Measurements from ENCODE around the gene PPAT. TPM values are rescaled to one million over a fixed set of nuclear protein-coding genes. Genes with fewer than 3 reads are reported as not detected.
A peak's percentile ranks its signal among the peaks of the same experiment; 100 is the strongest.

Gene PPAT
- total and polyA plus RNA-seq, 2 experiments from 2014 or later, result 8.0 to 8.5 TPM

DNA sequence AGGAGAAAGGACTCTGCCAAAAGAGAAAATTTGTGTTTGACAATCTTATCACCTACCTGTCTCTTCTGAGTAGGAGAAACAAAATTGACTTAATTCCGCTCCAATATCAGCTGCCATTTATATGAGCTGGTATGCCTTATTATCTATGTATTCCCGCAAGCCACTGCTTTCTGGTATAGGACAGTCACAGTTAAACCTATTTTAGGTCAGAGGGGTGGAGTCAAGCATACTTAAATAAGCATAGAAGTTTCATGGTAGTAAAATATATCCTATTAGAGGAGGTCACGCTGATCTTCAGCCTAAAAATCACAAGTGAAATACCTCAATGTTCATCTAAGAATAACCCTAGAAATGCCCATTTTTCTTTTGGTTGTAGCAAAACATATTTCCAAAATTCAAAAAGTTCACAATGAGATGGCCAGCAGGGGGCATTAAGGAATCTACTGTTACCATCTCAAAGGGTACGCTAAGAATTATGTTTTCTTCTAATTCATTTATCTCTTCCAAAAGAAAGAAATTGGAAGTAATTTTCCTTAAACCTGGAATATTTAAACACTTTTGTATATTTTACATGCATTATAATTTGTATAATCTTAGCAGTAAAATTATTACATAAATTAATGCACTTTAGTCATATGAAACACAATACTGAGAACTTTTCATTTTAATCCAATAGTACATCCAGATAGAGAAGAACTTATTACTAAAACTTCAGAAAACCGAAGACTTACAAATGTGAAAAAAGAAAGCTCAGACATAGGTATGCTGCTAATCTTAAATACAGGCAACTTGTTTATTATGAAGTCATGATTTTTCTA lies 10.5 kb downstream of the PPAT start:
- DNase-seq, result peak; percentile 71
- 0 out of 2 replicates have a peak, but pooled peaks cover 4% of the 10 kb centered on the region for H3K4me1 ChIP-seq (ENCODE audit: insufficient read depth)
- in situ Hi-C loops (cut with MboI), result no loop called here

DNA sequence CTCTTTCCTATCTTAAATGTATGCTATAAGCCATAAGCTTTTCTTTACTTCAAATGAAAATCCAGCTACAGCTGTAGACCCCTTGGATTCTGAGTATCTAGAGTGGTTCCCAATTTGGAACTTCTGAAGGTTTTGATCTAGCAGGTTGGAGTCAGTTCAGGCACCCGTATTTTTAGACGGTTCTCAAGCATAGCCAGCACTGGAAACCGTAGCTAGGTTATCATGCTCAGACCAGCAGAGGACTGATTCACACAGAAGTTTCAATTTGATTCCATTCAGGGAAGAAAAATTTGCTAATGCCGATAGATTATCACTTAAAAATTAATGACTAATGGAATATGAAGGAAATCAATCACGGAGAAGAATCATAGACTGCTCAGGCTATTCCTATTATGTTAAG lies 11.2 kb downstream of the PPAT start:
- no peak for TF ChIP-seq EZH2phosphoT487 (IDR thresholded peaks at IDR 0.05; ENCODE audit: insufficient read depth, low read depth)
- Histone ChIP-seq H2AFZ (no peak overlapping the region), H3K4me3 (no peak overlapping the region), H3F3A (ENCODE audit: insufficient read depth) (no peaks in the 10 kb centered on the region; the same call in 1 of the 2 replicates), H3K9me2 (ENCODE audit: insufficient read depth) (no peaks in the 10 kb centered on the region), H3K36me3 (ENCODE audit: low read depth) (no peaks in the 10 kb centered on the region), H3K79me2 (ENCODE audit: insufficient read depth) (peaks cover 99% of the 10 kb centered on the region), H3K9me3 (ENCODE audit: low read depth) (no peaks in the 10 kb centered on the region), H4K20me1 (ENCODE audit: insufficient read depth) (no peaks in the 10 kb centered on the region), H3K27me3 (replicated peaks; ENCODE audit: insufficient read depth) (no peaks in the 10 kb centered on the region), H3K27ac (no peak overlapping the region), H3K4me1 (ENCODE audit: insufficient read depth) (0 out of 2 replicates have a peak, but pooled peaks cover 4% of the 10 kb centered on the region), H3K4me2 (ENCODE audit: unreplicated experiment) (no peak overlapping the region), H3K9ac (no peak overlapping the region)
- in situ Hi-C loops (cut with MboI), result no loop called here
- 92% methylated on average over 5 of the region's 5 CpGs for WGBS, 2 experiments (ENCODE audit: low coverage in 1 of 2, low lambda C conversion rate in 2 of 2, missing lambda C conversion rate in 2 of 2)
- DNase-seq, result no peak

More for the DNA sequence above, 10.5 kb downstream of the PPAT start:
- Histone ChIP-seq H3K4me3 (no peak overlapping the region), H3F3A (ENCODE audit: insufficient read depth) (no peaks in the 10 kb centered on the region; the same call in 1 of the 2 replicates), H4K20me1 (ENCODE audit: insufficient read depth) (no peaks in the 10 kb centered on the region), H3K36me3 (ENCODE audit: low read depth) (no peaks in the 10 kb centered on the region), H3K4me2 (ENCODE audit: unreplicated experiment) (no peak overlapping the region), H3K9me2 (ENCODE audit: insufficient read depth) (no peaks in the 10 kb centered on the region), H3K27ac (no peak overlapping the region), H3K27me3 (replicated peaks; ENCODE audit: insufficient read depth) (no peaks in the 10 kb centered on the region), H3K9ac (no peak overlapping the region), H3K79me2 (ENCODE audit: insufficient read depth) (peaks cover 99% of the 10 kb centered on the region), H2AFZ (peak overlapping the region; percentile 6; the same call in 1 of the 2 replicates), H3K9me3 (ENCODE audit: low read depth) (no peaks in the 10 kb centered on the region)
- 66 to 69% methylated on average over 5 of the region's 5 CpGs for WGBS, 2 experiments (ENCODE audit: low coverage in 1 of 2, low lambda C conversion rate in 2 of 2, missing lambda C conversion rate in 2 of 2)
- no peak for TF ChIP-seq EZH2 (IDR thresholded peaks at IDR 0.05; ENCODE audit: insufficient read depth, poor library complexity, severe bottlenecking)
- TF ChIP-seq EZH2phosphoT487 (IDR thresholded peaks at IDR 0.05; ENCODE audit: insufficient read depth, low read depth), result no peak

DNA sequence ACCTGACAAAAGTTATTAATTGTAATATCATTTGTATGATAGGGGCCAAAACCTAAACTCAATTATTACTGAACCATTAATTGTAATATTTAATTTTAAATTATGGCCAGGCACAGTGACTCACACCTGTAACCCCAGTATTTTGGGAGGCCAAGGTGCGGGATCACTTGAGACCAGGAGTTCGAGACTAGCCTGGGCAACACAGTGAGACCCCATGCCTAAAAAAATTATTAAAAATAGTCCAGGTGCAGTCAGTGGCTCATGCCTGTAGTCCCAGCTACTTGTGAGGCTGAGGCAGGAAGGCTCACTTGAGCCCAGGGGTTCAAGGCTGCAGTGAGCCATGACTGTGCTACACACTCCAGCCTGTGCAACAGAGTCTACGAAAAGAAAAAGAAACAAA lies 18.0 kb downstream of the PPAT start:
- Histone ChIP-seq H2AFZ (no peak overlapping the region), H3K79me2 (ENCODE audit: insufficient read depth) (peaks cover 98% of the 10 kb centered on the region), H3K4me2 (ENCODE audit: unreplicated experiment) (no peak overlapping the region), H3K27ac (no peak overlapping the region), H3K36me3 (ENCODE audit: low read depth) (no peaks in the 10 kb centered on the region), H3F3A (ENCODE audit: insufficient read depth) (no peaks in the 10 kb centered on the region), H3K9me3 (ENCODE audit: low read depth) (no peaks in the 10 kb centered on the region), H3K27me3 (replicated peaks; ENCODE audit: insufficient read depth) (no peaks in the 10 kb centered on the region), H3K9me2 (ENCODE audit: insufficient read depth) (no peaks in the 10 kb centered on the region), H4K20me1 (ENCODE audit: insufficient read depth) (no peaks in the 10 kb centered on the region), H3K4me1 (ENCODE audit: insufficient read depth) (no peaks in the 10 kb centered on the region), H3K9ac (no peak overlapping the region), H3K4me3 (no peak overlapping the region)
- DNase-seq, result no peak
- WGBS, 2 experiments (ENCODE audit: low coverage in 1 of 2, low lambda C conversion rate in 2 of 2, missing lambda C conversion rate in 2 of 2), result 98 to 100% methylated on average over 3 of the region's 3 CpGs
- in situ Hi-C loops (cut with MboI), result no loop called here
- TF ChIP-seq EZH2phosphoT487 (IDR thresholded peaks at IDR 0.05; ENCODE audit: insufficient read depth, low read depth), result no peak
- TF ChIP-seq EZH2 (IDR thresholded peaks at IDR 0.05; ENCODE audit: insufficient read depth, poor library complexity, severe bottlenecking), result no peak

DNA sequence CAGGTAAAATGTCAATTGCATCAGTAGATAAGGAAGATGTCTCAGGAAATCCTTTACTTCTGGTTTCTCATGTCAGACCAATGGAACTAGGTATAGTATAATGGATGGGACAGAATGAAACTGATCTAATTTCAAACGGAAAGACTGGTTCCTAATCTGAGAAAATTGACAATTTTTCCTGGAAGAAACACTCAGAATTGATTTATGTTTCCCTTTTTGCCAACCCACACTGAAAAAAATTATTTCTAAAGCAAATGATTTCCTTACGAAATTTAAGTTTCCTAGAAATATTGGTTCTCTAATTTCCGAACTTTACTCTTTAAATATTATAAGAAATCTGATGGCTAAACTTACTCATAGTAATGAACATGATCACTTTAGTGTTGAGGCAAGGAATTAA lies 19.1 kb downstream of the PPAT start:
- Histone ChIP-seq H3K4me3 (no peak overlapping the region), H3K79me2 (ENCODE audit: insufficient read depth) (peaks cover 98% of the 10 kb centered on the region), H3K36me3 (ENCODE audit: low read depth) (no peaks in the 10 kb centered on the region), H3K4me1 (ENCODE audit: insufficient read depth) (peaks cover 8% of the 10 kb centered on the region), H3K27me3 (replicated peaks; ENCODE audit: insufficient read depth) (no peaks in the 10 kb centered on the region), H3K9ac (no peak overlapping the region), H3K9me3 (ENCODE audit: low read depth) (no peaks in the 10 kb centered on the region), H3F3A (ENCODE audit: insufficient read depth) (peaks cover 6% of the 10 kb centered on the region; the same call in 1 of the 2 replicates), H2AFZ (no peak overlapping the region), H3K9me2 (ENCODE audit: insufficient read depth) (no peaks in the 10 kb centered on the region), H3K27ac (no peak overlapping the region), H4K20me1 (ENCODE audit: insufficient read depth) (no peaks in the 10 kb centered on the region), H3K4me2 (ENCODE audit: unreplicated experiment) (no peak overlapping the region)
- no peak for DNase-seq
- WGBS, 2 experiments (ENCODE audit: low coverage in 1 of 2, low lambda C conversion rate in 2 of 2, missing lambda C conversion rate in 2 of 2), result 72 to 79% methylated on average over 3 of the region's 3 CpGs
- in situ Hi-C loops (cut with MboI), result no loop called here
- TF ChIP-seq EZH2 (IDR thresholded peaks at IDR 0.05; ENCODE audit: insufficient read depth, poor library complexity, severe bottlenecking), result no peak
- TF ChIP-seq EZH2phosphoT487 (IDR thresholded peaks at IDR 0.05; ENCODE audit: insufficient read depth, low read depth), result no peak

All from GM23248 (cell line).